ENCODE measurements around the gene COLEC12.

- TF ChIP-seq, protein P1, sequence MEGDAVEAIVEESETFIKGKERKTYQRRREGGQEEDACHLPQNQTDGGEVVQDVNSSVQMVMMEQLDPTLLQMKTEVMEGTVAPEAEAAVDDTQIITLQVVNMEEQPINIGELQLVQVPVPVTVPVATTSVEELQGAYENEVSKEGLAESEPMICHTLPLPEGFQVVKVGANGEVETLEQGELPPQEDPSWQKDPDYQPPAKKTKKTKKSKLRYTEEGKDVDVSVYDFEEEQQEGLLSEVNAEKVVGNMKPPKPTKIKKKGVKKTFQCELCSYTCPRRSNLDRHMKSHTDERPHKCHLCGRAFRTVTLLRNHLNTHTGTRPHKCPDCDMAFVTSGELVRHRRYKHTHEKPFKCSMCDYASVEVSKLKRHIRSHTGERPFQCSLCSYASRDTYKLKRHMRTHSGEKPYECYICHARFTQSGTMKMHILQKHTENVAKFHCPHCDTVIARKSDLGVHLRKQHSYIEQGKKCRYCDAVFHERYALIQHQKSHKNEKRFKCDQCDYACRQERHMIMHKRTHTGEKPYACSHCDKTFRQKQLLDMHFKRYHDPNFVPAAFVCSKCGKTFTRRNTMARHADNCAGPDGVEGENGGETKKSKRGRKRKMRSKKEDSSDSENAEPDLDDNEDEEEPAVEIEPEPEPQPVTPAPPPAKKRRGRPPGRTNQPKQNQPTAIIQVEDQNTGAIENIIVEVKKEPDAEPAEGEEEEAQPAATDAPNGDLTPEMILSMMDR (IDR thresholded peaks at IDR 0.05; ENCODE audit: extremely low read depth in 1 of 2, insufficient read depth in 1 of 2, low read depth in 1 of 2, low read length in 2 of 2) = no peak
- TF ChIP-seq POLR2AphosphoS5 (IDR thresholded peaks at IDR 0.05; ENCODE audit: insufficient read depth, low read depth, low read length) (no peak), GATA2 (IDR thresholded peaks at IDR 0.05; ENCODE audit: insufficient read depth, insufficient read length, low read depth, low read length) (no peak)
Observed at GRCh38 chr18:495017-495416, 5.5 kb downstream of the COLEC12 start.
